Karpas-422 (cell line): Measurements from ENCODE around the gene ADRA1B. TPM values are rescaled to one million over a fixed set of nuclear protein-coding genes. Genes with fewer than 3 reads are reported as not detected.
A peak's percentile ranks its signal among the peaks of the same experiment; 100 is the strongest.
"Not testable (repeated sequence)": the region's sequence is repeated elsewhere in the genome, so short reads cannot be mapped to it uniquely, and the experiment has no call there.

ENCODE experiments used
- DNase-seq: peaks from one replicate; pipeline ENCODE4 v3.0.0-alpha.2; 2015
- H2AFZ ChIP-seq: fragments of 200-600 bp; sonication (generic); 2 replicates; pipeline ENCODE4 v1.6.1; 2014; ENCODE audit warnings: antibody characterized with exemption, low read length, mixed read lengths
- H3K27ac ChIP-seq: fragments of 200-600 bp; sonication (generic); 2 replicates; pipeline ENCODE4 v1.5.1; 2014; ENCODE audit warnings: mild to moderate bottlenecking, low read length, moderate library complexity
- H3K27me3 ChIP-seq: fragments of 200-600 bp; sonication (generic); 2 replicates; pipeline ENCODE4 v1.6.1; 2014; ENCODE audit warnings: low read length, mixed read lengths
- H3K36me3 ChIP-seq: fragments of 200-600 bp; sonication (generic); 2 replicates; pipeline ENCODE4 v1.6.1; 2014; ENCODE audit warnings: low read length, mixed read lengths; ENCODE audit not compliant: insufficient read depth
- H3K4me1 ChIP-seq: fragments of 200-600 bp; sonication (generic); 2 replicates; pipeline ENCODE4 v1.6.1; 2014; ENCODE audit warnings: mild to moderate bottlenecking, low read length, mixed read lengths
- H3K4me2 ChIP-seq: fragments of 200-600 bp; sonication (generic); 2 replicates; pipeline ENCODE4 v1.6.1; 2014; ENCODE audit warnings: low read length, low read depth, mild to moderate bottlenecking; ENCODE audit not compliant: poor library complexity, severe bottlenecking
- H3K4me3 ChIP-seq: fragments of 200-600 bp; sonication (generic); 2 replicates; pipeline ENCODE4 v1.5.1; 2014; ENCODE audit warnings: mild to moderate bottlenecking, antibody characterized with exemption, low read length, mixed read lengths
- H3K79me2 ChIP-seq: fragments of 200-600 bp; sonication (generic); 2 replicates; pipeline ENCODE4 v1.6.1; 2014; ENCODE audit warnings: mild to moderate bottlenecking, low read length, mixed read lengths
- H3K9ac ChIP-seq: fragments of 200-600 bp; sonication (generic); 2 replicates; pipeline ENCODE4 v1.6.0; 2014; ENCODE audit warnings: low read length
- H3K9me2 ChIP-seq: fragments of 200-600 bp; sonication (generic), shearing (Covaris generic); replicated peaks from 2 replicates; pipeline ENCODE4 v1.6.0; 2014; ENCODE audit warnings: mild to moderate bottlenecking, low read length, moderate library complexity; ENCODE audit not compliant: insufficient read depth
- H3K9me3 ChIP-seq: fragments of 300-700, 200-600 bp; sonication (generic); 2 replicates; pipeline ENCODE4 v1.6.1; 2014; ENCODE audit warnings: low read length, mixed read lengths
- H4K20me1 ChIP-seq: fragments of 200-600 bp; sonication (generic); 2 replicates; pipeline ENCODE4 v1.6.1; 2014; ENCODE audit warnings: mild to moderate bottlenecking, antibody characterized with exemption, low read length, low read depth; ENCODE audit not compliant: insufficient read depth
- total RNA-seq: library from RNA; depleted of rRNA; stranded (reverse); fragments of >200 nt; shearing (Covaris generic); gene quantifications from 2 replicates; pipeline ENCODE4 v1.2.3, GENCODE V29; 2014; ENCODE audit warnings: low replicate concordance

Gene ADRA1B
- total RNA-seq, 1 experiment from 2014 or later, result not detected

GRCh38 chr5:159993194-159993593 is 76.9 kb downstream of the ADRA1B start:
- no peaks in the 10 kb centered on the region for H4K20me1 ChIP-seq
- no peaks in the 10 kb centered on the region for H3K9me2 ChIP-seq
- no peak overlapping the region for H3K27ac ChIP-seq
- DNase-seq, result no peak
- no peak overlapping the region for H3K4me2 ChIP-seq
- H3K36me3 ChIP-seq, result no peaks in the 10 kb centered on the region
- H3K4me1 ChIP-seq, result no peaks in the 10 kb centered on the region
- H3K27me3 ChIP-seq, result peaks cover 2% of the 10 kb centered on the region; the same call in 1 of the 2 replicates
- no peak overlapping the region for H3K4me3 ChIP-seq
- no peak overlapping the region for H2AFZ ChIP-seq
- no peaks in the 10 kb centered on the region for H3K79me2 ChIP-seq
- no peak overlapping the region for H3K9ac ChIP-seq
- no peaks in the 10 kb centered on the region for H3K9me3 ChIP-seq

- H3K4me2 ChIP-seq, result no peak overlapping the region
Observed at GRCh38 chr5:159995907-159996306, 79.6 kb downstream of the ADRA1B start.

GRCh38 chr5:160001457-160001856 is 85.2 kb downstream of the ADRA1B start:
- H4K20me1 ChIP-seq, result no peaks in the 10 kb centered on the region
- peak overlapping the region; percentile 23; the same call in 1 of the 2 replicates for H2AFZ ChIP-seq
- H3K9me3 ChIP-seq, result no peaks in the 10 kb centered on the region
- H3K4me3 ChIP-seq, result no peak overlapping the region
- no peaks in the 10 kb centered on the region for H3K79me2 ChIP-seq
- H3K27me3 ChIP-seq, result no peaks in the 10 kb centered on the region
- no peak for DNase-seq
- H3K4me1 ChIP-seq, result no peaks in the 10 kb centered on the region
- no peak overlapping the region for H3K9ac ChIP-seq
- H3K36me3 ChIP-seq, result no peaks in the 10 kb centered on the region
- no peak overlapping the region for H3K27ac ChIP-seq
- no peaks in the 10 kb centered on the region for H3K9me2 ChIP-seq
- no peak overlapping the region for H3K4me2 ChIP-seq

More at GRCh38 chr5:159995907-159996306, 79.6 kb downstream of the ADRA1B start:
- no peak for DNase-seq
- Histone ChIP-seq H3K9me2 (no peaks in the 10 kb centered on the region), H3K27ac (no peak overlapping the region), H3K4me3 (no peak overlapping the region), H4K20me1 (no peaks in the 10 kb centered on the region), H3K4me1 (no peaks in the 10 kb centered on the region), H3K27me3 (peaks cover 2% of the 10 kb centered on the region; the same call in 1 of the 2 replicates), H2AFZ (no peak overlapping the region), H3K9ac (no peak overlapping the region), H3K79me2 (no peaks in the 10 kb centered on the region), H3K9me3 (no peaks in the 10 kb centered on the region), H3K36me3 (no peaks in the 10 kb centered on the region)

GRCh38 chr5:160007514-160007913 is 91.2 kb downstream of the ADRA1B start:
- Histone ChIP-seq H3K27me3 (no peaks in the 10 kb centered on the region), H3K4me3 (no peak overlapping the region), H2AFZ (no peak overlapping the region), H4K20me1 (peaks cover 13% of the 10 kb centered on the region), H3K36me3 (peaks cover 22% of the 10 kb centered on the region; the same call in 1 of the 2 replicates), H3K79me2 (peaks cover 36% of the 10 kb centered on the region), H3K4me2 (no peak overlapping the region), H3K4me1 (peaks cover 16% of the 10 kb centered on the region), H3K9ac (no peak overlapping the region), H3K9me2 (no peaks in the 10 kb centered on the region; the same call in 1 of the 2 replicates), H3K9me3 (no peaks in the 10 kb centered on the region), H3K27ac (no peak overlapping the region)
- no peak for DNase-seq

- H3K4me2 ChIP-seq, H3K9me3 ChIP-seq, H3K9ac ChIP-seq, DNase-seq, H3K27ac ChIP-seq, H3K9me2 ChIP-seq, H3K4me3 ChIP-seq, H3K27me3 ChIP-seq: not testable (repeated sequence)
- peaks cover 13% of the 10 kb centered on the region for H4K20me1 ChIP-seq
- H3K79me2 ChIP-seq, result peaks cover 45% of the 10 kb centered on the region
- peaks cover 28% of the 10 kb centered on the region; the same call in 1 of the 2 replicates for H3K36me3 ChIP-seq
- H3K4me1 ChIP-seq, result peaks cover 16% of the 10 kb centered on the region
- H2AFZ ChIP-seq, result peak overlapping the region; percentile 84; the same call in 1 of the 2 replicates
Observed at GRCh38 chr5:160008529-160008876, 92.2 kb downstream of the ADRA1B start.

GRCh38 chr5:160008877-160009590 is 92.8 kb downstream of the ADRA1B start, which contains the start of gene TTC1:
Gene TTC1 (plus strand): TSS chr5:160009139. CDS start chr5:160010529, 1,390 bp downstream.
- peaks cover 28% of the 10 kb centered on the region; the same call in 1 of the 2 replicates for H3K36me3 ChIP-seq
- H2AFZ ChIP-seq, result peak within 1 kb of the TSS; percentile 84; the same call in 1 of the 2 replicates
- H3K9me2 ChIP-seq, result no peaks in the 10 kb centered on the region; the same call in 1 of the 2 replicates
- H3K4me3 ChIP-seq, result peak within 1 kb of the TSS; percentile 86
- peak within 1 kb of the TSS; percentile 99 for H3K4me2 ChIP-seq
- H3K27me3 ChIP-seq, result no peaks in the 10 kb centered on the region
- peak; percentile 99 for DNase-seq
- no peaks in the 10 kb centered on the region for H3K9me3 ChIP-seq
- H3K4me1 ChIP-seq, result peaks cover 16% of the 10 kb centered on the region
- H3K27ac ChIP-seq, result peak within 1 kb of the TSS; percentile 66
- peaks cover 13% of the 10 kb centered on the region for H4K20me1 ChIP-seq
- peaks cover 51% of the 10 kb centered on the region for H3K79me2 ChIP-seq
- peak within 1 kb of the TSS; percentile 85 for H3K9ac ChIP-seq

GRCh38 chr5:160009591-160009989 is 93.3 kb downstream of the ADRA1B start:
- H4K20me1 ChIP-seq, result peaks cover 13% of the 10 kb centered on the region
- H3K4me2 ChIP-seq, result peak overlapping the region; percentile 99
- H3K36me3 ChIP-seq, result peaks cover 28% of the 10 kb centered on the region; the same call in 1 of the 2 replicates
- H2AFZ ChIP-seq, result no peak overlapping the region
- H3K9me2 ChIP-seq, result no peaks in the 10 kb centered on the region; the same call in 1 of the 2 replicates
- no peaks in the 10 kb centered on the region for H3K9me3 ChIP-seq
- peak overlapping the region; percentile 85 for H3K9ac ChIP-seq
- H3K27ac ChIP-seq, result peak overlapping the region; percentile 66; the same call in 1 of the 2 replicates
- no peaks in the 10 kb centered on the region for H3K27me3 ChIP-seq
- H3K4me1 ChIP-seq, result peaks cover 16% of the 10 kb centered on the region
- peak overlapping the region; percentile 86 for H3K4me3 ChIP-seq
- H3K79me2 ChIP-seq, result peaks cover 53% of the 10 kb centered on the region
- DNase-seq, result no peak

- H3K27me3 ChIP-seq, result no peaks in the 10 kb centered on the region
- DNase-seq, result no peak
- H3K9me2 ChIP-seq, result no peaks in the 10 kb centered on the region; the same call in 1 of the 2 replicates
- no peaks in the 10 kb centered on the region for H3K9me3 ChIP-seq
- no peak overlapping the region for H3K4me3 ChIP-seq
- peaks cover 16% of the 10 kb centered on the region for H3K4me1 ChIP-seq
- H3K4me2 ChIP-seq, result peak overlapping the region; percentile 99
- H3K27ac ChIP-seq, result no peak overlapping the region
- H3K79me2 ChIP-seq, result peaks cover 66% of the 10 kb centered on the region
- H3K9ac ChIP-seq, result no peak overlapping the region
- peaks cover 13% of the 10 kb centered on the region for H4K20me1 ChIP-seq
- H3K36me3 ChIP-seq, result peaks cover 28% of the 10 kb centered on the region; the same call in 1 of the 2 replicates
- H2AFZ ChIP-seq, result no peak overlapping the region
Observed at GRCh38 chr5:160011471-160011870, 95.2 kb downstream of the ADRA1B start.
